HCT116 (cell line): Measurements from ENCODE around the gene MYO5C. TPM values are rescaled to one million over a fixed set of nuclear protein-coding genes. Genes with fewer than 3 reads are reported as not detected.
A peak's percentile ranks its signal among the peaks of the same experiment; 100 is the strongest.

Source experiments
- ATAC-seq: fragments of 200-7000 bp; cut with Tn5 transposase; 2 replicates; pipeline ENCODE4 v1.9.1; 2020; ENCODE audit warnings: mild to moderate bottlenecking, moderate library complexity
- BruUV-seq: library from RNA; stranded (reverse); fragments of 400-500 nt; replicated peaks from 2 replicates; lab custom pipeline; 2021; lab: Mats Ljungman, UMichigan
- CTCF ChIA-PET: fragments of 300-600 bp; sonication (Branson Sonifier 250); formaldehyde crosslinking; loops from one replicate; lab custom pipeline; 2021; ENCODE audit warnings: antibody characterized with exemption; lab: Charles Lee
- POLR2A ChIA-PET: fragments of 300-600, 350-600 bp; sonication (Branson Sonifier 250); formaldehyde crosslinking; loops from one replicate; lab custom pipeline; 2021; ENCODE audit warnings: antibody characterized with exemption; lab: Charles Lee
- RAD21 ChIA-PET, 2 experiments: fragments of 300-600 bp; sonication (Branson Sonifier 250); formaldehyde crosslinking; loops; one replicate each; lab custom pipeline; 2023; ENCODE audit warnings: low total read pairs in 2 of 2; ENCODE audit not compliant: uncharacterized antibody in 2 of 2, unreplicated experiment in 2 of 2, low non-redundant PET in 1 of 2; lab: Charles Lee
- DNase-seq: peaks from one replicate; pipeline ENCODE4 v3.0.0-alpha.2; 2010; ENCODE audit warnings: low read depth, low spot score
- H2AFZ ChIP-seq: fragments of 200-600 bp; shearing (Covaris generic), sonication (generic); 2 replicates; pipeline ENCODE4 v1.6.1; 2017; ENCODE audit warnings: low read depth, mixed run types, mixed read lengths, antibody characterized with exemption, low read length; ENCODE audit not compliant: poor library complexity, severe bottlenecking
- H3K27ac ChIP-seq: 2 replicates; pipeline ENCODE4 v1.5.1; 2012; ENCODE audit warnings: low read depth, low read length
- H3K27me3 ChIP-seq: fragments of 200-600 bp; sonication (generic); 2 replicates; pipeline ENCODE4 v1.6.1; 2016; ENCODE audit warnings: mixed run types, low read length, mixed read lengths; ENCODE audit not compliant: insufficient read depth
- H3K36me3 ChIP-seq, 2 experiments: fragments of 200-500 bp in 1 of 2; fragments of 200-600 bp in 1 of 2; sonication (Bioruptor generic) in 1 of 2; sonication (generic) in 1 of 2; 2 replicates each; pipeline versions ENCODE4 v1.5.1 to v1.6.1; 2014 to 2016; ENCODE audit warnings: low read length in 2 of 2, inconsistent platforms in 1 of 2, mixed read lengths in 1 of 2, mixed run types in 1 of 2; ENCODE audit not compliant: insufficient read depth in 2 of 2, control insufficient read depth in 1 of 2
- H3K4me1 ChIP-seq, 2 experiments: fragments of 200-600 bp in 1 of 2; sonication (generic) in 1 of 2; 2 replicates each; pipeline versions ENCODE4 v1.5.1 to v1.6.1; 2012 to 2017; ENCODE audit warnings: low read length in 2 of 2, inconsistent platforms in 1 of 2, mild to moderate bottlenecking in 1 of 2, mixed read lengths in 1 of 2, mixed run types in 1 of 2, moderate library complexity in 1 of 2; ENCODE audit not compliant: insufficient read depth in 2 of 2, control insufficient read depth in 1 of 2
- H3K4me2 ChIP-seq: fragments of 200-600 bp; sonication (generic); 2 replicates; pipeline ENCODE4 v1.6.1; 2017; ENCODE audit warnings: mixed run types, low read length, mixed read lengths
- H3K4me3 ChIP-seq, 2 experiments: fragments of 200-600 bp in 1 of 2; sonication (generic) in 1 of 2; replicated peaks in 1 of 2; 2 replicates each; pipeline ENCODE4 v1.5.1; 2011 to 2016; ENCODE audit warnings: low read length in 2 of 2, control low read depth in 1 of 2, low read depth in 1 of 2, mild to moderate bottlenecking in 1 of 2, mixed read lengths in 1 of 2, mixed run types in 1 of 2
- H3K79me2 ChIP-seq: fragments of 200-600 bp; sonication (generic); 2 replicates; pipeline ENCODE4 v1.6.1; 2017; ENCODE audit warnings: mild to moderate bottlenecking, mixed run types, low read length, moderate library complexity, mixed read lengths; ENCODE audit not compliant: insufficient read depth
- H3K9ac ChIP-seq: fragments of 200-600 bp; sonication (generic); 2 replicates; pipeline ENCODE4 v1.6.1; 2016; ENCODE audit warnings: low read length, mixed read lengths
- H3K9me2 ChIP-seq: fragments of 200-600 bp; sonication (generic), shearing (Covaris generic); 2 replicates; pipeline ENCODE4 v1.6.1; 2017; ENCODE audit warnings: mixed run types, mild to moderate bottlenecking, moderate library complexity; ENCODE audit not compliant: insufficient read depth
- H3K9me3 ChIP-seq, 2 experiments: fragments of 200-500 bp in 1 of 2; fragments of 200-600 bp in 1 of 2; sonication (Bioruptor generic) in 1 of 2; sonication (generic) in 1 of 2; 2 replicates each; pipeline ENCODE4 v1.6.1; 2014 to 2017; ENCODE audit warnings: low read length in 2 of 2, mixed read lengths in 2 of 2, inconsistent platforms in 1 of 2, low read depth in 1 of 2, mild to moderate bottlenecking in 1 of 2, mixed run types in 1 of 2, moderate library complexity in 1 of 2; ENCODE audit not compliant: control insufficient read depth in 1 of 2, insufficient read depth in 1 of 2
- H4K20me1 ChIP-seq: fragments of 200-600 bp; sonication (generic), shearing (Covaris generic); 2 replicates; pipeline ENCODE4 v1.6.1; 2017; ENCODE audit warnings: mixed run types, mild to moderate bottlenecking, moderate library complexity; ENCODE audit not compliant: insufficient read depth
- CBX3 ChIP-seq: IDR thresholded peaks from 2 replicates; pipeline ENCODE4 v1.6.1; 2012; ENCODE audit warnings: low read depth
- EGR1 ChIP-seq: IDR thresholded peaks from 2 replicates; pipeline ENCODE4 v1.6.1; 2012; ENCODE audit warnings: low read depth
- EZH2 ChIP-seq: fragments of 200-600 bp; sonication (generic); IDR thresholded peaks from 2 replicates; pipeline ENCODE4 v1.6.1; 2017; ENCODE audit warnings: antibody characterized with exemption, mixed run types
- EZH2phosphoT487 ChIP-seq: fragments of 200-600 bp; IDR thresholded peaks from 2 replicates; pipeline ENCODE4 v1.6.1; 2018; ENCODE audit warnings: antibody characterized with exemption, borderline replicate concordance
- JUND ChIP-seq: IDR thresholded peaks from 2 replicates; pipeline ENCODE4 v1.6.1; 2012
- MAX ChIP-seq: IDR thresholded peaks from 2 replicates; pipeline ENCODE4 v1.6.1; 2012
- POLR2A ChIP-seq: IDR thresholded peaks from 2 replicates; pipeline ENCODE4 v1.7.0; 2011; ENCODE audit warnings: borderline replicate concordance; ENCODE audit not compliant: insufficient read depth, insufficient read length; ENCODE audit errors: extremely low read depth
- RAD21 ChIP-seq: IDR thresholded peaks from 2 replicates; pipeline ENCODE4 v1.6.1; 2012; ENCODE audit warnings: low read depth, mild to moderate bottlenecking
- REST ChIP-seq: IDR thresholded peaks from 2 replicates; pipeline ENCODE4 v1.6.1; 2012; ENCODE audit warnings: low read depth
- SP1 ChIP-seq: IDR thresholded peaks from 2 replicates; pipeline ENCODE4 v1.6.1; 2012; ENCODE audit warnings: low read depth
- SRF ChIP-seq: IDR thresholded peaks from 2 replicates; pipeline ENCODE4 v1.6.1; 2012; ENCODE audit warnings: low read depth
- TCF7L2 ChIP-seq: IDR thresholded peaks from 2 replicates; pipeline ENCODE4 v1.7.0; 2011; ENCODE audit warnings: borderline replicate concordance, inconsistent platforms; ENCODE audit not compliant: insufficient read depth, insufficient read length; ENCODE audit errors: extremely low read depth
- ZFX ChIP-seq: fragments of 450-650 bp; IDR thresholded peaks from 2 replicates; pipeline ENCODE4 v1.6.1; 2017
- intact Hi-C: fragments of 100-400 bp; cut with micrococcal nuclease; formaldehyde crosslinking; loops from 2 replicates; pipeline ENCODE4 v1.10.0; 2022
- total RNA-seq: library from RNA; stranded (reverse); gene quantifications from one replicate; pipeline ENCODE4 v1.2.1, GENCODE V29; 2021; ENCODE audit not compliant: unreplicated experiment

MYO5C gene
- total RNA-seq, 1 experiment from 2014 or later: 34.0 TPM

DNA sequence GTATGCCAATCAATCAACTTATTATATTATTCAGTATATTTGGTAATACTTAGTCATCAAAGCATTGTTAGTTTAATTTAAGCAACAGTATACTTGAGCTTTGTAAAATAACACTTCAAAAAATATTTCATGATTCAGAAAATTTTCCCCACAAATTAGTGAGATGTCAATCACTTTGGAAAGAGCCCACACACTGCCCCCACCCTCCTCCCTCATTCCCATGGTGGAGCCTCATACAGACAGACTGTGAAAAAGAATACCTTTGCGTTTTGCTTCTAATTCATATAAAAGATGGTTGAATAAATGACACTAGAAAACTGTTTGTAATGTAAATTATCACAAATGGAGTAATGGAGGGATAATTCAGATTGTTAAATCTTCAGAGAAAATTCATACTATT, 43.3 kb upstream of the MYO5C start (continued):
- TF ChIP-seq MAX (no peak), EZH2 (no peak), JUND (no peak), EZH2phosphoT487 (no peak), POLR2A (no peak)

GRCh38 chr15:52338058-52338457, 42.5 kb upstream of the MYO5C start:
- Histone ChIP-seq H3K4me2 (no peak overlapping the region), H3K4me1 (peaks cover 5 to 12% of the 10 kb centered on the region in 2 experiments), H3K4me3 (no peak overlapping the region), H3K27me3 (no peaks in the 10 kb centered on the region), H3K9me2 (no peaks in the 10 kb centered on the region), H2AFZ (no peak overlapping the region), H3K27ac (no peak overlapping the region), H3K9me3 (no peaks in the 10 kb centered on the region), H3K9ac (no peak overlapping the region), H3K79me2 (no peaks in the 10 kb centered on the region), H4K20me1 (no peaks in the 10 kb centered on the region), H3K36me3 (no peaks in the 10 kb centered on the region)
- ChIA-PET RAD21 (no interaction called here), POLR2A (no interaction called here), CTCF (no interaction called here)
- DNase-seq (no peak), ATAC-seq (no peak)
- TF ChIP-seq JUND (no peak), TCF7L2 (no peak)
- BruUV-seq: no TSS peak
- intact Hi-C loops: no loop called here

DNA sequence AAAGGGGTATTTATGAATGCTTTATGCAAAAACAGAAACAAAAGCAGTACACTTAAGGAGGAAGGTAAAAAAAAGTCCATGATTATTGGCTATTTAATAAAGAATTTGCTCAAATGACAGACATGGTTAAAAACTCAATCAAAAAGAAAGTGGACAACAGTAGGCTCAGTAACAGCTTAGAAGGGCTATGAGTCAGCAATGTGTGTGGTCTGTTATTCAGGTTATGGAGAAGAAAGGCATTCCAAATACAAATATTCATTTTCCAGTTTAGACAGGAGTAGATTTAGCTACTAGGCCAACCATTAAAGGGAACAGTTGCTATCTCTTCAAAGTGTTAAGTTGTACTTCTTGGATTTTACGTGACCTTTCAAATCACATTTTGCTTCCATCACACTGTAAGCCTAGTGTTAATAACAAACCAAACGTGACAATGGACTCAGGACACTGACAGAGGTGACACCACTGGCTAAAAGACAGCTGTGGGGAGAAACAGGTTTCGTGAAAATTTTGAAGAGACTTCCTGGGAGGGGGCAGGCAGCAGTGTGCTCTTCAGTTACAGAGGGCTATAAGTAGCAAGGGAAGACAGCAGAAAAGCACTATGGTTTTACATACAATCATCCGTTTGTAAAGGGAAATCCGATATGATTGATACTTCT, 41.7 kb upstream of the MYO5C start:
- no TSS peak for BruUV-seq
- Histone ChIP-seq H3K9me3 (no peaks in the 10 kb centered on the region), H3K27me3 (no peaks in the 10 kb centered on the region), H3K4me1 (peaks cover 5 to 12% of the 10 kb centered on the region in 2 experiments), H3K79me2 (no peaks in the 10 kb centered on the region), H3K27ac (peak overlapping the region; percentile 9; the same call in 1 of the 2 replicates), H3K4me2 (peak overlapping the region; percentile 14; the same call in 1 of the 2 replicates), H3K4me3 (no peak overlapping the region), H2AFZ (no peak overlapping the region), H3K9me2 (no peaks in the 10 kb centered on the region), H4K20me1 (no peaks in the 10 kb centered on the region), H3K9ac (no peak overlapping the region), H3K36me3 (no peaks in the 10 kb centered on the region)
- no peak for TF ChIP-seq SP1
- no peak for TF ChIP-seq RAD21
- TF ChIP-seq CBX3: no peak
- TF ChIP-seq SRF: no peak
- TF ChIP-seq EGR1: no peak
- no peak for TF ChIP-seq REST
- no peak for TF ChIP-seq JUND
- TF ChIP-seq EZH2phosphoT487: no peak
- no peak for TF ChIP-seq TCF7L2
- no peak for TF ChIP-seq ZFX
- ChIA-PET CTCF (interaction anchor here (1.0 to 1.1 kb wide), 2 partner anchors 12 to 82 kb away, joined by 3 read pairs; no protein-coding TSS in a partner anchor), POLR2A (no interaction called here), RAD21 (no interaction called here)
- ATAC-seq (no peak; the same call in 1 of the 2 replicates), DNase-seq (no peak)
- intact Hi-C loops: no loop called here
